Psoas muscle (tissue), 8 donors: ENCODE measurements around the gene BANP. TPM values are rescaled to one million over a fixed set of nuclear protein-coding genes. Genes with fewer than 3 reads are reported as not detected.

Experiments
- ATAC-seq, 4 donors: fragments of 200-7000 bp; cut with Tn5 transposase; one replicate each; pipeline ENCODE4 v1.9.1; 2020; ENCODE audit warnings: moderate library complexity in 3 of 4, mild to moderate bottlenecking in 2 of 4
- DNase-seq, 2 donors: peaks; one replicate each; pipeline ENCODE4 v3.0.0-alpha.2; 2020
- H3K27ac ChIP-seq: fragments of 200-600 bp; one replicate; pipeline ENCODE4 v1.8.0; 2022
- H3K27me3 ChIP-seq, 3 donors: fragments of 200-600 bp in 1 of 3; one replicate each; pipeline versions ENCODE4 v1.6.1 to v1.8.0; 2013 to 2022; ENCODE audit warnings: low read length in 2 of 3, mild to moderate bottlenecking in 2 of 3, moderate library complexity in 1 of 3; ENCODE audit not compliant: insufficient read depth in 3 of 3
- H3K36me3 ChIP-seq, 2 donors: fragments of 200-600 bp in 1 of 2; one replicate each; pipeline versions ENCODE4 v1.6.1 to v1.8.0; 2013 to 2022; ENCODE audit warnings: low read depth in 1 of 2, mild to moderate bottlenecking in 1 of 2, moderate library complexity in 1 of 2; ENCODE audit not compliant: insufficient read depth in 1 of 2
- H3K4me1 ChIP-seq: fragments of 200-600 bp; one replicate; pipeline ENCODE4 v1.8.0; 2022
- H3K4me3 ChIP-seq: fragments of 200-600 bp; one replicate; pipeline ENCODE4 v1.8.0; 2022; ENCODE audit warnings: mild to moderate bottlenecking
- H3K9me3 ChIP-seq: fragments of 200-600 bp; one replicate; pipeline ENCODE4 v1.8.0; 2022
- CTCF ChIP-seq: fragments of 200-600 bp; IDR thresholded peaks from one replicate; pipeline ENCODE4 v1.8.0; 2022; ENCODE audit warnings: antibody characterized with exemption
- WGBS, 3 donors: extraction: QIAGEN DNeasy Blood & Tissue Kit; methylation state at CpG; one replicate each; pipeline versions ENCODE4 v1.1.6 to v1.1.7; 2013; 5-methylcytosine and 5-hydroxymethylcytosine counted together
- intact Hi-C, 2 donors: fragments of 100-400 bp; cut with DNase I; formaldehyde crosslinking; loops; one replicate each; pipeline versions ENCODE4 v1.11.0 to v1.14.2; 2022
- polyA plus RNA-seq, 3 donors: library from polyadenylated mRNA; stranded (reverse); fragments of 200-250 nt; gene quantifications; one replicate each; pipeline ENCODE4 v1.2.3, GENCODE V29; 2013
- total RNA-seq, 4 donors: library from RNA; stranded (reverse); fragmentation: NEBNext Ultra II Directional in 2 of 4; extraction: Animal tissue kit (Norgen Biotek cat#: 25700) in 2 of 4; gene quantifications; one replicate each; pipeline versions ENCODE4 v1.2.1 to v1.2.4, GENCODE V29; 2021 to 2023
- donor health status: healthy with polysubstance abuse.
- donor health status: DM: no; HTN: no; CAD: no; lungs with moderate emphysema.
- donor health status: Bipolar disorder and iron deficiency.
- donor health status: healthy.
- donor health status: DM: yes; HTN: yes; CAD: no.
- donor health status: DM: no; HTN: no; CAD: no.
- donor health status: DM: no; HTN: no; CAD: no.
- donor health status: DM: yes; HTN: yes; CAD: no.

BANP gene
- total and polyA plus RNA-seq, 7 donors = 7.7 to 15.3 (median 14.2) TPM

GRCh38 chr16:88007321-88007731 is 56.1 kb downstream of the BANP start:
- ATAC-seq = no peak
- intact Hi-C loops = no loop called here
- H3K4me3 ChIP-seq = no peak overlapping the region
- no peak for DNase-seq
- no peak for TF ChIP-seq CTCF
- WGBS, 3 donors = 63 to 73% (median 70%) methylated on average over 10 of the region's 10 CpGs
- no peak overlapping the region for H3K27ac ChIP-seq
- no peaks in the 10 kb centered on the region for H3K9me3 ChIP-seq
- H3K4me1 ChIP-seq = no peaks in the 10 kb centered on the region
- H3K36me3 ChIP-seq = peaks cover 0 to 36% of the 10 kb centered on the region in 2 donors
- no peaks in the 10 kb centered on the region for H3K27me3 ChIP-seq

- H3K9me3 ChIP-seq = no peaks in the 10 kb centered on the region
- no peak for ATAC-seq
Measured at GRCh38 chr16:88008840-88009239, 57.6 kb downstream of the BANP start.

GRCh38 chr16:88009563-88010342 is 58.5 kb downstream of the BANP start:
- intact Hi-C loops = no loop called here
- H3K9me3 ChIP-seq = no peaks in the 10 kb centered on the region
- H3K36me3 ChIP-seq = peaks cover 0 to 47% of the 10 kb centered on the region in 2 donors
- H3K4me3 ChIP-seq = no peak overlapping the region
- no peaks in the 10 kb centered on the region for H3K27me3 ChIP-seq
- 88 to 93% (median 89%) methylated on average over 7 of the region's 7 CpGs for WGBS, 3 donors
- ATAC-seq (no peak), DNase-seq (no peak)
- no peaks in the 10 kb centered on the region for H3K4me1 ChIP-seq
- no peak overlapping the region for H3K27ac ChIP-seq
- TF ChIP-seq CTCF = no peak

More at GRCh38 chr16:88008840-88009239, 57.6 kb downstream of the BANP start:
- no peaks in the 10 kb centered on the region for H3K4me1 ChIP-seq
- H3K4me3 ChIP-seq = no peak overlapping the region
- H3K27ac ChIP-seq = no peak overlapping the region
- peaks cover 0 to 47% of the 10 kb centered on the region in 2 donors for H3K36me3 ChIP-seq
- H3K27me3 ChIP-seq = no peaks in the 10 kb centered on the region
- no peak for DNase-seq
- intact Hi-C loops = no loop called here
- 86 to 94% (median 90%) methylated on average over 5 of the region's 5 CpGs for WGBS, 3 donors
- TF ChIP-seq CTCF = no peak

- no peak for TF ChIP-seq CTCF
- Histone ChIP-seq H3K27me3 (no peaks in the 10 kb centered on the region), H3K27ac (no peak overlapping the region), H3K9me3 (no peaks in the 10 kb centered on the region), H3K4me3 (no peak overlapping the region), H3K4me1 (no peaks in the 10 kb centered on the region), H3K36me3 (peaks cover 0 to 42% of the 10 kb centered on the region in 2 donors)
- intact Hi-C loops = no loop called here
- ATAC-seq = peak in 3 of 4 donors; percentile 67 to 85 (median 74)
- 58 to 61% (median 59%) methylated on average over 25 of the region's 25 CpGs for WGBS, 3 donors
- DNase-seq = no peak
Measured at GRCh38 chr16:88010343-88010967, 59.2 kb downstream of the BANP start.
